AG04449 (cell line): ENCODE results near the gene POLE.

Experiments
- CTCF ChIA-PET: fragments of 350-600 bp; formaldehyde crosslinking; extraction: SDS; loops from one replicate; lab custom pipeline; 2021; ENCODE audit warnings: antibody characterized with exemption; lab: Yijun Ruan, JAX
- POLR2A ChIA-PET: fragments of 400-600, 350-600 bp; formaldehyde crosslinking; extraction: SDS; loops from one replicate; lab custom pipeline; 2020; ENCODE audit warnings: antibody characterized with exemption, inconsistent platforms; lab: Yijun Ruan, JAX
- DNase-seq: peaks from one replicate; pipeline ENCODE4 v3.0.0-alpha.2; 2010; ENCODE audit warnings: low read depth, low spot score
- H3K4me3 ChIP-seq: 2 replicates; pipeline ENCODE4 v1.5.1; 2011; ENCODE audit warnings: low read depth, mild to moderate bottlenecking, control low read depth, low read length
- TF ChIP-seq, protein P1 (sequence below): IDR thresholded peaks from one replicate; pipeline ENCODE4 v1.5.1; 2011; ENCODE audit warnings: mild to moderate bottlenecking, moderate library complexity, low read length, control low read depth, inconsistent platforms; ENCODE audit not compliant: insufficient read depth; ENCODE audit errors: missing control alignments

The POLE gene

GRCh38 chr12:132611620-132612019 lies 75.5 kb downstream of the POLE start:
- CTCF ChIA-PET = interaction anchor here (1.0 to 15.6 kb wide), 5 partner anchors 7 to 458 kb away, joined by 3 to 214 read pairs (median 8); partner anchors contain the start of gene LRCOL1

DNA sequence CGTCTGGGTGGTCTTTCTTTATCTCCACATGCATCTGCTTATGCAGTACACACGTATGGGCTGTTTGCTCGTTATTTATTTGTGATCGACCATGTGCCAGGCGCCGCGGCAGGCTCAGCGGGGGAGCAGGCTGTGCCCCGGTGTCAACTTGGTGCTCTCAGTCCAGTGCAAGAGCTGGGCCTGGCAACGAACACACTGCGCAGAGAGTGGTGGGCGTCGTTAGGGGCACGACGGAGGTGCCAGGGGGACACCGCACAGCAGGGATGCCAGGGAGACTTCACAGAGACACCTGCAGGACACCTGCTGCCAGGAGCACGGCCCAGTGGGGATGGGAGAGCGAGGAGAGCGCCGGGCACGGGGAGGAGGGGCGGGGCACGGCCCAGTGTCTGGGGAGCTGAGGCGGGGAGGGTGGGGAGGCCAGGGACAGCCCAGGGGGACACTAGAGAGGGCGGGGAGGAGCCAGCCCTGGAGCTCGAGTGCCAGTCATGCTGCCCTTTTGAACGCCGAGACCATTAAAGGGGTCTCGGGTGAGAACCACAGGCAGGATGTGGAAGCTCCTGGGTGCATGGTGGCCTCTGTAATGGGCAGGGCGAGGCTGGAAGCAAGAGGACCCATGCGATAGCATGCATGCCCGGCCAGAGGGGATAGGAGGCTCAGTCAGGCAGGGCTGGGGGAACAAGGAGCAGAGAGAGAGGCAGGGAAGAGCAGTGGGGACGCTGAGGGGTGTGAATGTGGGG lies 76.1 kb downstream of the POLE start:
- TF ChIP-seq, protein P1, sequence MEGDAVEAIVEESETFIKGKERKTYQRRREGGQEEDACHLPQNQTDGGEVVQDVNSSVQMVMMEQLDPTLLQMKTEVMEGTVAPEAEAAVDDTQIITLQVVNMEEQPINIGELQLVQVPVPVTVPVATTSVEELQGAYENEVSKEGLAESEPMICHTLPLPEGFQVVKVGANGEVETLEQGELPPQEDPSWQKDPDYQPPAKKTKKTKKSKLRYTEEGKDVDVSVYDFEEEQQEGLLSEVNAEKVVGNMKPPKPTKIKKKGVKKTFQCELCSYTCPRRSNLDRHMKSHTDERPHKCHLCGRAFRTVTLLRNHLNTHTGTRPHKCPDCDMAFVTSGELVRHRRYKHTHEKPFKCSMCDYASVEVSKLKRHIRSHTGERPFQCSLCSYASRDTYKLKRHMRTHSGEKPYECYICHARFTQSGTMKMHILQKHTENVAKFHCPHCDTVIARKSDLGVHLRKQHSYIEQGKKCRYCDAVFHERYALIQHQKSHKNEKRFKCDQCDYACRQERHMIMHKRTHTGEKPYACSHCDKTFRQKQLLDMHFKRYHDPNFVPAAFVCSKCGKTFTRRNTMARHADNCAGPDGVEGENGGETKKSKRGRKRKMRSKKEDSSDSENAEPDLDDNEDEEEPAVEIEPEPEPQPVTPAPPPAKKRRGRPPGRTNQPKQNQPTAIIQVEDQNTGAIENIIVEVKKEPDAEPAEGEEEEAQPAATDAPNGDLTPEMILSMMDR = no peak
- DNase-seq = no peak
- CTCF ChIA-PET = interaction anchor here (1.1 to 15.6 kb wide), 7 partner anchors 5 to 457 kb away, joined by 3 to 214 read pairs (median 10); partner anchors contain the start of genes LRCOL1 and P2RX2
- H3K4me3 ChIP-seq = no peak overlapping the region
- POLR2A ChIA-PET = interaction anchor here (2.2 kb wide), 1 partner anchor 12 kb away, joined by 5 read pairs; no protein-coding TSS in a partner anchor

More at GRCh38 chr12:132611620-132612019, 75.5 kb downstream of the POLE start:
- POLR2A ChIA-PET = no interaction called here
- TF ChIP-seq, protein P1 = no peak
- no peak overlapping the region for H3K4me3 ChIP-seq
- DNase-seq = no peak

- TF ChIP-seq, protein P1 = no peak
- peak; percentile 28 for DNase-seq
- ChIA-PET CTCF (interaction anchor here (0.7 to 15.6 kb wide), 12 partner anchors 5 to 457 kb away, joined by 3 to 214 read pairs (median 5); partner anchors contain the start of genes LRCOL1 and P2RX2), POLR2A (interaction anchor here (2.2 kb wide), 1 partner anchor 11 kb away, joined by 5 read pairs; no protein-coding TSS in a partner anchor)
- peak within 1 kb of the TSS; percentile 29 for H3K4me3 ChIP-seq
These were observed 76.9 kb downstream of the POLE start, which contains the start of gene LRCOL1 for GRCh38 chr12:132610051-132610759. TSS of gene LRCOL1 (minus strand) at chr12:132610582. CDS start at chr12:132606251, 4,331 bp downstream.

DNA sequence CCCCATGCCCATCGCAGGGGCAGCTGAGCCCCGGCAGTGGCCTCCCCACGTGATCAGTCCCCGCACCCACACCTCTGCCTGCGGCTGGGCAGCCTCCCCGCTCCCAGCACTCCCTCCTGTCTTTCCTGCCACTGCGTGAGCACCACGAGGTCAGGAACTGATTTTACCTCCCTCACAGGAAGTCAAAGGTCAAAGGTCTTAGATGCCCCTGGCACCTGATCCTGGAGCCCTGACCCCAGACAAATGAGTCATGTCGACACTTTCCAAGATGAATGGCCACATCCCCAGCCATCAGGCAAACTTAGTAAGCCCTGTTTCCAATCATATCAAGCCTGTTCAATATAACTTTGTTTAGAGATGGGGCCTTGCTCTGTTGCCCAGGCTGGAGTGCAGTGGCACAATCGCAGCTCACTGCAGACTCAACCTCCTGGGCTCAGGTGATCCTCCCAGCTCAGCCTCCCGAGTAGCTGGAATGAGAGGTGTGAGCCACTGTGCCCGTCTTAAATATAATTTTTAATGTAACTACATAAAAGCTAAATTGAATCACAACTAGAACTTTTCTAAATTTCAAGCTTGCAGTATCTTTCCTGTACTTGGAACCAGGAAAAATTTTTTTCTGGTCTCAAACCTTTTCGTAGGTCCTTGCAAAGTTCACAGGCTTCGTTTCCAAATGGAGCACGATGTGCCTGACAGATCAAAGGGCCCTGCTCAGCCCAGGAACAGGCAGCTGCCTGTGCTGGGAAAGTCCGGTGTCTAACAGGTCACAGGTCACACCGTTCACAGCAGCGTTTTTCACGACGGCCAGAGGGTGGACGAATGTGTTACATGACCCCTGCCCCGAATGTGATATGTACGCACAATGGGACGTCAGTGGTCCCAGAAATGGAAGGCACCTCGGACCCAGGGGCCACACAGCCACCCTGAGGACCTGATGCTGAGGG lies 78.6 kb downstream of the POLE start:
- ChIA-PET POLR2A (interaction anchor here (2.2 kb wide), 1 partner anchor 10 kb away, joined by 5 read pairs; no protein-coding TSS in a partner anchor), CTCF (interaction anchor here (1.2 to 15.6 kb wide), 6 partner anchors 4 to 454 kb away, joined by 3 to 214 read pairs (median 83); partner anchors contain the start of genes LRCOL1 and P2RX2)
- DNase-seq = no peak
- TF ChIP-seq, protein P1 = no peak
- H3K4me3 ChIP-seq = no peak overlapping the region

GRCh38 chr12:132606927-132607326 lies 80.2 kb downstream of the POLE start:
- POLR2A ChIA-PET = no interaction called here
- no peak overlapping the region for H3K4me3 ChIP-seq
- TF ChIP-seq, protein P1 = no peak
- DNase-seq = no peak
- CTCF ChIA-PET = interaction anchor here (13.0 kb wide), 1 partner anchor 9 kb away, joined by 214 read pairs; the partner anchor contains the start of genes LRCOL1 and P2RX2
